Measurements from ENCODE around the gene FGF9. TPM values are rescaled to one million over a fixed set of nuclear protein-coding genes. Genes with fewer than 3 reads are reported as not detected.

FGF9 gene
- total RNA-seq, 2 donors from 2014 or later, result 0.07 TPM; not detected in 1

DNA sequence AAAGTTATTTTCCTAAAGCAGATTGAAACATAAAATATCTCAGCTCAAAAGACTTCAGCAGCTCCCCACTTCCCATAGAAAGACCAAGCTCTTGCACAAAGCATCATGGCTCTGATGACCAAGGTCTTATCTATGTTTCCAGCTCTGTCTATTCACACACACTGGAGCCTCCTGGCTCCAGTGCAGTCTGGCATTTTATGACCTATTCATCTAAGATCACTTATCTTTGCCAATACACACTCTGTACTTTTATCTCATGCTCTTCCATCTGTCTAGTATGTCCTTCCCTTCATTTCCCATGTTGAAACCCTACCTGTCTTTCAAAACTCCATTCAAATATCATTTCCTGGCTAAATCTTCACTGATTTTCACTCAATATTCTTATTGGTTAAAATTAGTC is 74.4 kb downstream of the FGF9 start:
- Histone ChIP-seq H3K27ac (ENCODE audit: low read depth, low read length) (no peak overlapping the region), H3K9me3 (ENCODE audit: control insufficient read depth, low read length) (no peaks in the 10 kb centered on the region), H3K27me3 (ENCODE audit: control insufficient read depth, insufficient read depth, low read length, poor library complexity, severe bottlenecking) (no peaks in the 10 kb centered on the region), H3K4me3 (ENCODE audit: low read length) (no peak overlapping the region), H3K4me1 (ENCODE audit: control insufficient read depth, insufficient read depth, low read length) (peaks cover 16% of the 10 kb centered on the region), H3K36me3 (ENCODE audit: control insufficient read depth, insufficient read depth, low read length) (no peaks in the 10 kb centered on the region), H3K9ac (ENCODE audit: extremely low read depth, low read length, poor library complexity, severe bottlenecking) (no peak overlapping the region)
- TF ChIP-seq, protein P1, sequence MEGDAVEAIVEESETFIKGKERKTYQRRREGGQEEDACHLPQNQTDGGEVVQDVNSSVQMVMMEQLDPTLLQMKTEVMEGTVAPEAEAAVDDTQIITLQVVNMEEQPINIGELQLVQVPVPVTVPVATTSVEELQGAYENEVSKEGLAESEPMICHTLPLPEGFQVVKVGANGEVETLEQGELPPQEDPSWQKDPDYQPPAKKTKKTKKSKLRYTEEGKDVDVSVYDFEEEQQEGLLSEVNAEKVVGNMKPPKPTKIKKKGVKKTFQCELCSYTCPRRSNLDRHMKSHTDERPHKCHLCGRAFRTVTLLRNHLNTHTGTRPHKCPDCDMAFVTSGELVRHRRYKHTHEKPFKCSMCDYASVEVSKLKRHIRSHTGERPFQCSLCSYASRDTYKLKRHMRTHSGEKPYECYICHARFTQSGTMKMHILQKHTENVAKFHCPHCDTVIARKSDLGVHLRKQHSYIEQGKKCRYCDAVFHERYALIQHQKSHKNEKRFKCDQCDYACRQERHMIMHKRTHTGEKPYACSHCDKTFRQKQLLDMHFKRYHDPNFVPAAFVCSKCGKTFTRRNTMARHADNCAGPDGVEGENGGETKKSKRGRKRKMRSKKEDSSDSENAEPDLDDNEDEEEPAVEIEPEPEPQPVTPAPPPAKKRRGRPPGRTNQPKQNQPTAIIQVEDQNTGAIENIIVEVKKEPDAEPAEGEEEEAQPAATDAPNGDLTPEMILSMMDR (conservative IDR thresholded peaks at IDR 0.05), result no peak
- Mint-ChIP-seq H3K27ac (no peak overlapping the region), H3K27me3 (ENCODE audit: insufficient read depth) (no peaks in the 10 kb centered on the region), H3K4me1 (peaks cover 11% of the 10 kb centered on the region), H3K9me3 (no peaks in the 10 kb centered on the region), H3K4me3 (no peak overlapping the region), H3K36me3 (ENCODE audit: low read depth) (no peaks in the 10 kb centered on the region)
- no peak for DNase-seq

DNA sequence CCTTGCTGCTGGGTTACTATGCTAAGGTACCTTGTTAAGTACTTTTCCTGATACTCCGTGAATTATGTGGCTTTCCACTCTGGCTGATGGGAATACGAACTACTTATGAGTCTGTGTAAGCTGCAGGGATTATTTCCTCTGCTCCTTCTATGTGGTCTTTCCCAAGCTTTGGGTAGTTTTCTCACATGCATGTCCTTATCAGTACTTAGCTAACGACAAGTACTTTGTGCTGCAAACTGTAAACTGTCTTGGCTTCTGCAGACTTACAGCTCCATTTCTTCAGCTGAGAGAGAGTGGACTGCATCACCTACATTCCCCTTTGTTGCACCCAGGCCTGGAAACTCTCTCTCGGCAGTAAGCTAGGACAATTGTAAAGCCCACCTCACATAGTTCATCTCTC is 76.6 kb downstream of the FGF9 start:
- no peaks in the 10 kb centered on the region for H3K36me3 Mint-ChIP-seq (ENCODE audit: low read depth)
- H3K9ac ChIP-seq (ENCODE audit: extremely low read depth, low read length, poor library complexity, severe bottlenecking), result no peak overlapping the region
- no peaks in the 10 kb centered on the region for H3K36me3 ChIP-seq (ENCODE audit: control insufficient read depth, insufficient read depth, low read length)
- no peak overlapping the region for H3K27ac ChIP-seq (ENCODE audit: low read depth, low read length)
- TF ChIP-seq, protein P1 (conservative IDR thresholded peaks at IDR 0.05), result no peak
- no peaks in the 10 kb centered on the region for H3K9me3 Mint-ChIP-seq
- 55 to 75% methylated on average over 3 to 4 of the region's 4 CpGs for WGBS, 2 experiments (ENCODE audit: insufficient coverage in 1 of 2, insufficient read length in 1 of 2)
- no peak overlapping the region for H3K27ac Mint-ChIP-seq
- H3K4me3 Mint-ChIP-seq, result no peak overlapping the region
- no peaks in the 10 kb centered on the region for H3K9me3 ChIP-seq (ENCODE audit: control insufficient read depth, low read length)
- no peak overlapping the region for H3K4me3 ChIP-seq (ENCODE audit: low read length)
- H3K4me1 Mint-ChIP-seq, result peaks cover 11% of the 10 kb centered on the region
- no peaks in the 10 kb centered on the region for H3K27me3 ChIP-seq (ENCODE audit: control insufficient read depth, insufficient read depth, low read length, poor library complexity, severe bottlenecking)
- no peak for DNase-seq
- H3K4me1 ChIP-seq (ENCODE audit: control insufficient read depth, insufficient read depth, low read length), result peaks cover 8% of the 10 kb centered on the region
- H3K27me3 Mint-ChIP-seq (ENCODE audit: insufficient read depth), result no peaks in the 10 kb centered on the region

DNA sequence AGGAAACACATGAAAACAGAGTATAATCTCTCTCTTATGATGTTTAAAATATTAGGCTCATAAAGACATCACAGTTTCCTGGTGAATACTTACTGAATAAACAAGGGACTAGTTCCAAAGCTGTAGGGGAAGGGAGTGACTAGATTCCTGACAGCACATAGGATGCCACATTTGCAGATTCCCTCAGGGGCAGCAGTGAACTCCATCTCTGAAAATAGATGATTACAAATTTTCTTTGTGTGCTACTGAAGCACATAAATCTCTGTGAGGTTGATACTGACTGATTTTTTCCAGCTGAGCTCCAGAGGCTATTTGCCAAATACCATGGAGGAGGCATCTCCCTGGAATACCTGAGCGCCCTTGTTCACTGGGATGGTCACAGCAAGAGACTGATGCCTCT is 77.3 kb downstream of the FGF9 start:
- no peak overlapping the region for H3K4me3 Mint-ChIP-seq

More for the DNA sequence above, 77.3 kb downstream of the FGF9 start:
- no peak overlapping the region for H3K27ac Mint-ChIP-seq
- DNase-seq, result no peak
- WGBS, 2 experiments (ENCODE audit: insufficient coverage in 1 of 2, insufficient read length in 1 of 2), result 94 to 100% methylated on average over 1 of the region's 1 CpG
- Histone ChIP-seq H3K27me3 (ENCODE audit: control insufficient read depth, insufficient read depth, low read length, poor library complexity, severe bottlenecking) (no peaks in the 10 kb centered on the region), H3K4me3 (ENCODE audit: low read length) (no peak overlapping the region), H3K4me1 (ENCODE audit: control insufficient read depth, insufficient read depth, low read length) (peaks cover 5% of the 10 kb centered on the region), H3K9ac (ENCODE audit: extremely low read depth, low read length, poor library complexity, severe bottlenecking) (no peak overlapping the region), H3K27ac (ENCODE audit: low read depth, low read length) (no peak overlapping the region), H3K9me3 (ENCODE audit: control insufficient read depth, low read length) (no peaks in the 10 kb centered on the region), H3K36me3 (ENCODE audit: control insufficient read depth, insufficient read depth, low read length) (no peaks in the 10 kb centered on the region)
- H3K36me3 Mint-ChIP-seq (ENCODE audit: low read depth), result no peaks in the 10 kb centered on the region
- H3K27me3 Mint-ChIP-seq (ENCODE audit: insufficient read depth), result no peaks in the 10 kb centered on the region
- no peaks in the 10 kb centered on the region for H3K9me3 Mint-ChIP-seq
- peaks cover 11% of the 10 kb centered on the region for H3K4me1 Mint-ChIP-seq
- TF ChIP-seq, protein P1 (conservative IDR thresholded peaks at IDR 0.05), result no peak
